ENCODE measurements around the gene NIPAL4.

The NIPAL4 gene

DNA sequence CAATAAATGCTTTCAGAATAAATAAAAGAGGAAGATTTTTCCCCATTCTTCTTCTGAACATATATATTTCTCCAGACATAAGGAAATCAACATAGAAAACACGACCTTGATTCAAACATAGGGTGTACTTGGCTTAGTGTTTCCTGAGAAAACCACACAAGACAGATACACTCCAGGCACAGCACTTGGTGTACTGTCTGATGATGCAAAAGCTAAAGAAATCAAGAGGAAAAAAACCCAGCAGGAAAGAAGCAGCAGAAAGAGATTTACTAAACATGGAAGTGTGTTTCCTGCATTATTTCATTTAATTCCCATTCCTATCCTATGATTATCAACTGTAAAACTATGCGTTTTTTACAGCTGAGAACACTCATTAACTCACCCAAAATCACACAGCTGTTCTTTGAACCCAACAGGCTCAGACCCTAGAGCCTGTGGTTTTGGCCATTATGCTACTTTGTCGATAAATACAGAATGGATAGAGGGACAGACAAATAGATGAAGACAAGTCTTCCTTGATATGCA lies 46.1 kb downstream of the NIPAL4 start:
- TF ChIP-seq, protein P1, sequence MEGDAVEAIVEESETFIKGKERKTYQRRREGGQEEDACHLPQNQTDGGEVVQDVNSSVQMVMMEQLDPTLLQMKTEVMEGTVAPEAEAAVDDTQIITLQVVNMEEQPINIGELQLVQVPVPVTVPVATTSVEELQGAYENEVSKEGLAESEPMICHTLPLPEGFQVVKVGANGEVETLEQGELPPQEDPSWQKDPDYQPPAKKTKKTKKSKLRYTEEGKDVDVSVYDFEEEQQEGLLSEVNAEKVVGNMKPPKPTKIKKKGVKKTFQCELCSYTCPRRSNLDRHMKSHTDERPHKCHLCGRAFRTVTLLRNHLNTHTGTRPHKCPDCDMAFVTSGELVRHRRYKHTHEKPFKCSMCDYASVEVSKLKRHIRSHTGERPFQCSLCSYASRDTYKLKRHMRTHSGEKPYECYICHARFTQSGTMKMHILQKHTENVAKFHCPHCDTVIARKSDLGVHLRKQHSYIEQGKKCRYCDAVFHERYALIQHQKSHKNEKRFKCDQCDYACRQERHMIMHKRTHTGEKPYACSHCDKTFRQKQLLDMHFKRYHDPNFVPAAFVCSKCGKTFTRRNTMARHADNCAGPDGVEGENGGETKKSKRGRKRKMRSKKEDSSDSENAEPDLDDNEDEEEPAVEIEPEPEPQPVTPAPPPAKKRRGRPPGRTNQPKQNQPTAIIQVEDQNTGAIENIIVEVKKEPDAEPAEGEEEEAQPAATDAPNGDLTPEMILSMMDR (conservative IDR thresholded peaks at IDR 0.05; ENCODE audit: low read depth, low read length) = no peak
- H3K4me3 ChIP-seq (ENCODE audit: low read depth, low read length) = no peak overlapping the region
- DNase-seq (ENCODE audit: low read depth) = peak; percentile 60

DNA sequence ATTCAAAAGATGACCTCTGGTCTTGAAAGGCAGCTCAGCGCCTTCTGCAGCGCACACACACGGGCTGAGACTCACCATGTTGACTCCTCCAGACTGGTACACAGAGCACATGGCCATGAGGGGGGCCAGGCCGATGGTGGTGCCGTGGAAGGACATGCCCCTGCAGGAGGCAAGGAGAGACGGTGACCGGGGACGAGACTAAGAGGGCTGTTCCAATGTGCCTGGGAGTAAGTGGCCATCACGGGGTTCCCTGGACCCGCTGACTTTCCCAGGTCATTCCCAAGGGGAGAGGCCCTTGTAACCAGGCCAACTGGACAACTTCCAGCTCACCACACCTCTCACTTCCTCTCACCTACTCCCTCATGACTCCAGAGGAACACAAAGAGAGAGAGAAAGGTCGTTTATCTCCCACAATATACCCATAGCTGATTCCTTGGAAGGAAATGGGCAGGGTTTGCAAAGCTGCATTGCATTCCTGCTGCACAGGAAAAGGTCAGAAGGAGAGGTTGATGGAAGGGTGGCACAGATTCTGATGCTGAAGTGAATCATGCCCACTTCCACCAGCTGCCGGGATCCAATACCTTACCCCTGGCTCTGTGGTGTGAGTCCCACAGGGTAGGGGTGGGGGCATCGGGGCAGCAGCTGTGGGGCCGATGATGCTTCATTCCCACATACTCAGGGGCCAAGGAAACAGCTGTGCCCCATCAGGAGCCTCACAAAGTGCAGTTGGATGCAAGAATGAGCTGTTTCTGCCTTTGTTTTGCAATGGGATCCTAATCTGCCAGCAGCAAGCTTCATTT lies 47.2 kb downstream of the NIPAL4 start:
- TF ChIP-seq, protein P1 (conservative IDR thresholded peaks at IDR 0.05; ENCODE audit: low read depth, low read length) = no peak
- DNase-seq (ENCODE audit: low read depth) = no peak
- H3K4me3 ChIP-seq (ENCODE audit: low read depth, low read length) = no peak overlapping the region

DNA sequence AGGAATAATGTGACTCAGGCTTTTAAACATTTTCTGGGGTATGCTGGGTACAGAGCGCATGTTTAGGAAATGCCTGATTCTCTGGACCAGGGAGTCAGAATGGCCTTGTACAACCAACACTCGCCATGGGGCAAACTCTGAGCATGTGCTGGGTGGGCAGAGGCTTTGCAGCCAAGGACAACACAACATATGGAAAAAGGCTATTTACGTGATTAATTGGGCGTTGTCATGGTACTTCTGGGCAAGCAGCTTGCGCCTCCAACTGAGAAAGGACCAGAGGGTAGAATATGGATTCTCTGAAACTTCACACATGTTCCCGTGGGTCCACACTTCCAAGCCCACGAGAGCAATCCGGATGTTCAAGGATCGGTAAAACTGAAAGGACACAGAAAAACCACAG lies 49.1 kb downstream of the NIPAL4 start:
- no peak for DNase-seq (ENCODE audit: low read depth)
- H3K4me3 ChIP-seq (ENCODE audit: low read depth, low read length) = no peak overlapping the region
- TF ChIP-seq, protein P1 (conservative IDR thresholded peaks at IDR 0.05; ENCODE audit: low read depth, low read length) = no peak

DNA sequence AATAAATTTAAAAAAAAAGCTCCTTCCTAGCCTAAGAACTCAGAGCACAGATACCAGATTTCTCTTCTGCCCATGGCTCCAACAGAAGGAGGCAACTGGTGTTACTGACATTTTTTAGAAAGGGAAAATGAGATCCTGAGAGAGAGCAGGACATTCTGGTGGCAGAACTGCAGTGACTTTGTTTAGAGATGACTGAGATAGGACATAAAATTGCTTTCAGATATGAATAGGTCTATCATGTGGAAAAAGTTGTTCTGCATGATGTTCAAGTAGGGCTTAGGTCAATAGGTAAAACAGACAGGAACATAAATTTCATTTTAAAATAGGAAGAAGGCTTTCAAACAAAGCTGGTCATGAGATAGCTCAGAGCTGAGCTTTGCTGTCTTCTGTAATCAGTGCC lies 49.6 kb downstream of the NIPAL4 start:
- no peak for DNase-seq (ENCODE audit: low read depth)
- TF ChIP-seq, protein P1 (conservative IDR thresholded peaks at IDR 0.05; ENCODE audit: low read depth, low read length) = no peak
- H3K4me3 ChIP-seq (ENCODE audit: low read depth, low read length) = no peak overlapping the region

DNA sequence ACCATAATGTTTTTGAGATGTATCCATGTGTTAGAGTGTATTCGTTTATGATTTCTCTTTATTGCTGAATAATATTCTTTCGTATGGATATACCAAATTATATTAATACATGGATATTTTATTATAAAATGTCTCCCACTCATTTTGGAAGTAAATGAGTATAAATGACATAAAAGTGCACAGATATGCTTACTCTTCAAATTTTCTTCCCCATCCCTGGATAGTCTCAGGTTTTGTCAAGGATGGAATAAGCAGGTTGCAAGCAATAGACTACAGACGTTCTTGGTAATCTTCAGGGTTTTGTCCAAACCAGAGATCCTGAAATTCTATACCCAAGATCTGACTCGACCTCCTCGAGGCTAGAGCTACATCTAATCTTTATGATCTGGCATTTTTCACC lies 50.7 kb downstream of the NIPAL4 start:
- TF ChIP-seq, protein P1 (conservative IDR thresholded peaks at IDR 0.05; ENCODE audit: low read depth, low read length) = no peak
- no peak overlapping the region for H3K4me3 ChIP-seq (ENCODE audit: low read depth, low read length)
- DNase-seq (ENCODE audit: low read depth) = no peak

DNA sequence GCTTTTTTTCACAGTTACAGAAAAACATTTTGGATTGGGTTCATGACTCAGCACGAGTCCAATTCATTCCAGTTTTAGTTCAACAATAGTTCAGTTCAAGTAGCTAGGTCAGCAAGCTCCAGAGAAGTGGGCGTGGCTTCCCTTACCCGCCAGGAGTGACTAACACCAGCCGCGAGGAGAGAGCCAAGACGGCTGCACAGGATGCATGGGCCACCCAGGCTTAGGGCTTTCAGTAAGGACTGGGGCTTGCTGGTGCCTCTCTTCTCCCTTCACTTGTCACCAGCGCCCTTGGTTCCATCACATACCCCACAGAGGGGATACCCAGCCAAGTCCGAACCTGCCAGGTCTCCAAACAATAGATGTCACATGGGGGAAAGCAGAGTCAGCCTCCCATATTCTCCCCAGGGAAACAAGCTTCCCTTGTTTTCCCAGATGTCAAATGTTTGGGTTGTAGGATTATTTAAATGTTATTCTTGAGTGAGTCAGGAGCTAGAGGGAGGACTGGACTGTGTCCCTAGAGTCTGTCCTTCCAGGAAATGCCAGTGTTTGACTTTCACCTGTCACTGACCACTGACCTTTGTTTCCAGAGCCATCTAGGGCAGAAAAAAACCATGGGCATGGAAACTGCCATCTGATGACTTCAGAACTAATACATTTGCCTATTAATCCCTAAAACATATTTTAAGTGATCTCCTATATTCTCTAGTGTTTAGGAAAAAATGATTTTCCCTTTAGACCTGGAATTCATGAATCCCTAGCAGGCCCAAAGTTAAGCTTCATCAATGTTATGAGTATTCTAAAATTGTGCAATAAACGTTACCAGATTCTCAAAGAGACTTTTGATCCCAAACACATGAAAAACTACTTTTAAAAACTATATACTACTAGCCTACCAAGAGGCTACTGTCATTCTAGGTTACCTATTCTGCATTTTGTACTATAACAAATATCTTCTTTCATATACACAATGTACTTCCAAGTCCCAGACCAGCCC lies 51.9 kb downstream of the NIPAL4 start:
- TF ChIP-seq, protein P1 (conservative IDR thresholded peaks at IDR 0.05; ENCODE audit: low read depth, low read length) = no peak
- DNase-seq (ENCODE audit: low read depth) = peak; percentile 99
- no peak overlapping the region for H3K4me3 ChIP-seq (ENCODE audit: low read depth, low read length)
